Hematopoietic multipotent progenitor cell (in vitro differentiated cells): ENCODE results near the gene ELK4. TPM values are rescaled to one million over a fixed set of nuclear protein-coding genes. Genes with fewer than 3 reads are reported as not detected.
A peak's percentile ranks its signal among the peaks of the same experiment; 100 is the strongest.
"Not testable (repeated sequence)": the region's sequence is repeated elsewhere in the genome, so short reads cannot be mapped to it uniquely, and the experiment has no call there.

Source experiments
- DNase-seq, 3 donors: peaks; one replicate each; pipeline ENCODE4 v3.0.0-alpha.2; 2011 to 2015; ENCODE audit warnings: low read depth in 2 of 3, low spot score in 2 of 3
- total RNA-seq: library from RNA; depleted of rRNA; stranded (reverse); fragments of >200 nt; gene quantifications from one replicate; pipeline ENCODE4 v1.2.3, GENCODE V29; 2012

The ELK4 gene
- total RNA-seq, 1 donor, result 11.6 TPM

DNA sequence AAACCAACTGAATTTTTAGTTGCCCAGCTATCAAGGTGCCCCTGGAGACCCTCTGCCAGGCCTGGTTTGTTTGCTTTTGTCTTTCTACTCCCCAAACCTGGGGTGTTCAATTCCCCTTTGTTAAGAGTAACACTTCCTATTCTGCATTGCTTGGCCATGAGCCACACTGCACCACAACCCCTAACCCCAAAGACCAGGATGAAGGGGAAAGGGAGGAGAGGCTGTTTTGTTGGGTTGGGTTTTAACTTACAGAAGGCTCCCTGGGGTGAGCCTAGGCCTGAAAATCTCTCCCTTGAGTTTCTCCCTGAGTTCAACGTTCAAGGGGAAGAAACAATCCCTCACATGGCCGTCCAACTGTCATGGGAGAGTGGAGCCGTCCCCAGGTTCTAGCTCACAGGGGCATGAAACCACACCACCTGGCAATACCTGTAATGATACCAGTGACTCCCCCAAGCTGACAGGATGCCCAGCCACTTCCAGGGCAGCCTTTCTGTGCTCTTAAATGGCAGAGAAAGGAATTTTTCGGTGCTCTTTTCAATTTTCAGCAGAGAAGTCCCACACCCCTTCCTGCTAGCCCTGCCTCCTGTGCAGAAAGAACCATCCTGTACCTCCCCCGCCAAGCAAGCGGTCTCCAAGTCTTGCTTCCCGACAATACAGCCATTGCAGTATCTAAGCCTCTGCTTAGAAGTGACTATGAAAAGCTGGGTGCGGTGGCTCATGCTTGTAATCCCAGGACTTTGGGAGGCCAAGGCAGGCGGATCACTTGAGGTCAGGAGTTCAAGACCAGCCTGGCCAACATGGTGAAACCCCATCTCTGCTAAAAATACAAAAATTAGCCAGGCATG lies 33.6 kb upstream of the ELK4 start:
- no peak for DNase-seq

DNA sequence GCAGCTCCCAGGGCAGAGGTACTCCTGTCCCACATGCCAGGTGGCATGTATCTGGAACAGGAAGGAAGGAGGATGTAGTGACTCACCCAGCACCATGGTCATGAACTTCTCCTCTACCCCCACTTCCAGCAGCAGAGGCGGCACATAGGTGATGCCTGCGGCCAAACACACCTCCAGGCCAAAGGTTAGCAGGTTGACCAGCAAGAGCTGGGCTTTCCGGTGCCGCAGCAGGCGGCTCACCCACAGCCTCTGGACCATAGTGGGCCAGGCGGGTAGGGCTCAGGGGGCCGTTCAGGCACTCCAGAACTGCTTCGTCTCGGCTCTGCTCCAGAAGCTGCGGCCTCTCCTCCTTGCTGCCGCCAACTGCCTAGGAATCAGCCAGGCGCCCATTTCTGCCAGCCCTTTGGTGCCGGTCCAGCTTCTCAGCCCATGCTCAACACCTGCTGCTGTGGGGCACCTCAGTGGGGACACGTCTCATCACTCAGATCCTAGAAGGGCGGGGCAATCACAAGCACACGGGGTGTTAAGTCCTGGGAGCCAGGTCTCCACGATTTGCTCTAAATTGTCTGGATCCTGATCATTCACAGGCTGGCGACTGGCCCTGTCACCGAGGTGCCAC lies 32.7 kb upstream of the ELK4 start:
- DNase-seq, result no peak

DNA sequence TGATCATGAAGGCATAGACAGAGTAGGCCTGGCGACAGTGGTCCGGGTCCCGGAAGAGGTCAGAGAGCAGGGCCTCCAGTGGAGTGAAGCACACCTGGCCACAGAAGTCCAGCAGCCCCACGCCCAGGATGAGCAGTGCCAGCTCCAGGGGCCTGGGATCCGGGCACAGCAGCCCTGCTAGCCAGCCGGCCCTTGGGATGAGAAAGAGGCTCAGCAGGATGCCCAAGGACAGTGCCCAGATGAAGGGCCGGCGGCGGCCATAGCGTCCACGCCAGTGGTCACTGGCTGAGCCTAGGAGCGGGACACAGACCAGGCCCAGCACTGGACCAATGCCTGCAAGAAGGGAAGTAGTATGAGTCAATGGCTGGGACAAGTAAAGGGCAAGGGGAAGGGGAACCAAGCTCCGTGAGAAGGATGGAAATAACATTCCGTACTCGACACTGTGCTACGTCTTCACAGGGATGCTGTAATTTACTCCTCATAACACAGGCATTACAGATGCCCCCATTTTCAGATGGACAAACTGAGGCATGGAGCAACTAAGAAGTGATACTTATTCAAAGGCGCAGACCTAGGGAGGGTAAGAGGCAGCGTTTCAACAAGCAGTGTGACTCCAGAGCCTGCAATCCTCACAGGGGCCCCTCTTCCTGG lies 31.6 kb upstream of the ELK4 start:
- no peak for DNase-seq

DNA sequence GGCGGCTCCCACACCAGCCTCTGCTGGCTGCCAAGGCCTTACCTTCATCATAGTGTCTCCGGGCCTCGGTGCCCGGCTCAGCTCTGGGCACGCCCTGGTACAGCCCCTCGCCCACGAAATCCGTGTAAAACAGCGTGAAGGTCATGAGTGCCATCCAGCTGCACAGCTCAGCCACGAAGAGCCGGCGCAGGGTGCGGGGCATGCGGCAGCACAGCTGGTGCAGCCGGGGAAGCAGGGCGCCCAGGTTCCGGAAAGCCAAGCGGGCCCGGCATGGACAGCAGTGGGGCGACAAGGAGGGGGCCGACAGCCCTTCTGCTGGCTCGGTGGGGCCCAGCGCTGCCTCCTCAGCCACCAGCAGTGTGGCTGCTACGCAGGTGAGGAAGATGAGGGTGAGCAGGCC lies 31.0 kb upstream of the ELK4 start:
- no peak for DNase-seq

DNA sequence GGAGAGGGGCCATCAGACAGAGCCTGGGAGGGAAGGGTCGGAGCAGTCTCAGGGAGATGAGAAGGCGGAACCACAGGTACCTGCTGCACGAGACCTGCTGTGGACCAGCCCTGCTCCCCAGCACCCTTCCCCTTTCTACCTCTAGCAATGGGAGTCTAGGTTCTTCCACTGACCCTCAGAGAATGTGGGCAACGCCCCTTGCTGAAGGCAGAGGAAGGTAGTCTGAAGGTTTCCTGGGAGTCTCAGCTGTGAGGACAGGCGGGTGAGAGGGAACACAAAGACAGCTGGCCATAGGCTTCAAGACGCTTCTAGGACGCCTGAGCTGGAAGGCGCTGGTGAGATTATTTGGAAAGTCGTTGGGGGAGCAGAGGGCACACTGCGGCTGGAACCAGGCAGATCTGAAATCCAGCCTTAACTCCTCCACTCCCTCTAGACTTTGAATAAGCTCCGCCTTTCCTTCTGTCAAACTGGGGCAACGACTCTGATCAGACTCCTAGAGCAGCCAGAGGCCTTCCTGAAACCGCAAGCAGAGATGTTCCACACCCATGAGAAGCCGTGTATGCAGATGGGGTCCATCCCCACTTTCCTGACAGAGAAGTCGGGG lies 30.4 kb upstream of the ELK4 start:
- DNase-seq, result no peak

DNA sequence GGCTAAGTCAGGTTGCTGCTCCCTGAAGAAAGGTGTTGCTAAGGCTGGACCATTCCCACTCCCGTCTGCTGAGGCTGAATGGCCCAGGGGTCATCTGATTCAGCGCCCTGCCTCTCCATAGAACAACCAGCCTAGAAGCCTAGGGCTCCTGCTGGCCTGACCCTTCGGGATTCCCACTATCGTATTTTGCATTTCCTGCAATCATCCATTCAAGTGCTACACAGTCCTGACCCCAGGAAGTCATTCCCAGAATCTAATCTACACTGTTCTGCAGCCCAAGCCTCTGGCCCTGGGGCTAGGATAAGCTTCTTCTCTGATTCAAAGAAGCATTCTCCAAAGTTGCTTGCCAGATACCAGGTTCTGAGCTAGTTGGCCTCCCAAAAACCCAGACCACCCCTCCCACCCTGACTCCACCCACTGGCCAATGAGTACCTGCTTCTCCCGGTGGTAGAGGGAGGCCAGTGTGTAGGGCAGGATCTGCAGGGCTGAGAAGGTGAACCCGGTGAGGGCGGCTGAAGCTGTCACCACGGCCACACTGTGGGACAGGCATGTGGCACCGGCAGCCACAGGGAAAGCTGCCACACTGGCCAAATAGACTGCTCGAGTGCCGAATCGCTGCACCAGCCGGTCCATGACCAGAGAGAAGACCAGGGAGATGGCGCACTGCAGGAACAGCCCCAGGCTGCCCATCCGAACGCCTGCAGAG lies 29.8 kb upstream of the ELK4 start:
- no peak for DNase-seq

DNA sequence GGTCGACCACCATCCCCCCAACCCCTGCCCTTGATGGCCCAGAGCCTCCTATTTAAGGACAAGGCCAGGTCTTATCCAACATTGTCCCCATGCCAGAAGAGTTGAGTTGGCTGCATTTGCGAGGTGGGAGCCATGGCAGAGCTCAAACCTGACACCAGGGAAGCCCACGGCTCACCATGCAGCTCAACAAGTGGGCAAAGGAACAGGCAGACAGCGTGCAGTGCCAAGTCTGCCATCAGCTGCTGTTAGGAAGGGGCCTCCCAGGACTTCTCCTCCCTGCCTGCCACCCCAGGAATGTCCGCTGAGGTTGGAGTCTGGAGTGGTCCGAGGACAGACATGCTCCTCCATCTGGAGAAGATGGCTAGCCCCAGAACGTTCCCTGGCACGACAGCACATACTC lies 28.6 kb upstream of the ELK4 start:
- no peak for DNase-seq

DNA sequence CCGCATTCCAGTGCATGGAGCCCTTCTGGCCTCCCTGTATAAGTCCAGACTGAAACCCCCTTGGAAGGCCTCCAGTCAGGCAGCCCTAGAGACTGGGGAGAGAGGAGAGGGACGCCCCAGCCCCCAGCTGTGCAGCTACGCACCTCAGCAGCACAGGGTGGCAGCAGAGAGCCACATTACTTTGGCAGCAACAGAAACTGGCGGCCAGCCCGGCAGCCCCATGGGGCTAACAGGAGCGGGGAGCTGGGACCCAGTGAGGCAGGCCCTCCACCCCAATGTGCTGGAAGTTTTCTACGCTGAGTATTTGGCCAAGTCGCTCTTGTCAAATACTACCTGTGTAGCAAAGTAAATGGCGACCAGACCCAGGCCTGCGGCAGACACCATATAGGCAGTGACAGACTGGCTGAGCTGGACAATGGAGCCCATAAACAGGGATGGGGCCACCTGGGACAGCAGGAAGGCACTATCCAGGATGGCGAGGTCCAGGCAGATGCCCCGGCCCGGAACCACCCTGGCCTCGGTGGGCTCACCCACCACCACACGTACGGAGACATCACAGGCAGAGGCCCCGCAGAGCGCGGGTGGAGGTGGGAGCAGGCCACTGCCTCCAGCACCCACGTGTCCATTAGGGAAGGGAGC lies 27.3 kb upstream of the ELK4 start:
- peak; percentile 39 to 82 (median 71) for DNase-seq

DNA sequence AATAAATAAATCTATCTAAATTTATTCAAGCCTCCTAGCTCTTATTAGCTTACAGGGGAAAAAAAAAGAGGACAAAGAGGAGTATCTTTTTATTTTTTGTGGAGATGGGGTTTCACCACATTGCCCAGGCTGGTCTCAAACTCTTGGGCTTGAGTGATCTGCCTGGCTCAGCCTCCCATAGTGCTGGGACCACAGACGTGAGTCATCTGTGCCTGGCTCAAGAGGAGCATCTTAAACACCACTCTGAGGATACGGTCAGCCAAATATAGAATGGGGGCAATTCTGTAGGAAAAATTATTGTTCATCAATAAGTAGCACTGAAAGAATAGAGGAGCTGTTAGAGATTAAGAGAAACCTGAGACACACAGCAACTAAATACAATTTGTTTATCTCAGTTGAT lies 24.4 kb upstream of the ELK4 start:
- DNase-seq, result no peak

DNA sequence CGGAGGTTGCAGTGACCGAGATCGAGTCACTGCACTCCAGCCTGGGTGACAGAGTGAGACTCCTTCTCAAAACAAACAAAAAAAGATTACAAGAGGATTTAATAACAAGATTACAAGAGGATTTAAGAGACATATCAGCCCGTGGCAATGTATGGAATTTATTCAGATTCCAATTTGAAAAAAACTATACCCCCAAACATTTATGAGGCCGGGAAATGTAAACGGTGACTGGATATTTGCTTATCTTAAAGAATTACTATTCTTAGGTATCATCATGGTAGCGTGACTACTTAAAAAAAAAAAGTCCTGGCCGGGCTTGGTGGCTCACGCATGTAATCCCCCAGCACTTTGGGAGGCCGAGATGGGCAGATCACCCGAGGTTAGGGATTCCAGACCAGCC lies 21.2 kb upstream of the ELK4 start:
- DNase-seq, result no peak

DNA sequence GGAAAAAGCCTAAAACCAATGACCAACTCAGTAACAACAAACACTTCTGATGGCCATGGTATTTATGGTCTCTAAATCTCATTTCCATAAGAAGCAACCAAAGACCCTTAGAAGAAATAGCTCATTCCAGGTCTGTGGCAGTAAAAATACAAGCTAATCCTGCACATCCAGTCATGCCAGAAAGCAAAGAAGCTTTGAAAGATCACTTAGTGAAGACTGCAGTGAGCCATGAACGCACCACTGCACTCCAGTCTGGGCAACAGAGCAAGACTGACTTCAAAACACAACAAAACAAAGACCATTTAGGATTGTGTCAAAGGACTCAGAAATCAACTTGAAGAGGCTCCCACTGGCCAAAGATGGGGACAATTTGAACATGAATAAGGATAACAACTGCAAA lies 18.4 kb upstream of the ELK4 start:
- no peak for DNase-seq

DNA sequence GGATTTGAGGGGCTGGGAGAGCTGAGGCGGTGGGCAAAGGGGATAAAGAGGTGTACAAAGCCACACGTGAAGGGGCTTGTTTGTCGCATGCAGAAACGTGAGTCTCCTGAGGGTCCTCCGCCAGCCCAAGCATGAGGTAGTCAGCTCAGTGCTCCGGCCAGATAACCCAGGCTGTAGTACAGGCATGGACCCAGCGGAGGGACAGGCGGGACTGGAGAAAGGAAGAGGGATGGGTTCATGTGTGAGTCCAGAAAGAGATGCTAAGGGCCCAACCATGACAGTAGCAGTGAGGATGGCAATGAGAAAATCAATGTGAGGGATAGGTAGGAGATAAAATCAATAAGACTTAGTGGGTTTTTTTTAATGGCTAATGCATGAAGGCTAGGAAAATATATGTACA lies 13.7 kb upstream of the ELK4 start:
- DNase-seq, result no peak

DNA sequence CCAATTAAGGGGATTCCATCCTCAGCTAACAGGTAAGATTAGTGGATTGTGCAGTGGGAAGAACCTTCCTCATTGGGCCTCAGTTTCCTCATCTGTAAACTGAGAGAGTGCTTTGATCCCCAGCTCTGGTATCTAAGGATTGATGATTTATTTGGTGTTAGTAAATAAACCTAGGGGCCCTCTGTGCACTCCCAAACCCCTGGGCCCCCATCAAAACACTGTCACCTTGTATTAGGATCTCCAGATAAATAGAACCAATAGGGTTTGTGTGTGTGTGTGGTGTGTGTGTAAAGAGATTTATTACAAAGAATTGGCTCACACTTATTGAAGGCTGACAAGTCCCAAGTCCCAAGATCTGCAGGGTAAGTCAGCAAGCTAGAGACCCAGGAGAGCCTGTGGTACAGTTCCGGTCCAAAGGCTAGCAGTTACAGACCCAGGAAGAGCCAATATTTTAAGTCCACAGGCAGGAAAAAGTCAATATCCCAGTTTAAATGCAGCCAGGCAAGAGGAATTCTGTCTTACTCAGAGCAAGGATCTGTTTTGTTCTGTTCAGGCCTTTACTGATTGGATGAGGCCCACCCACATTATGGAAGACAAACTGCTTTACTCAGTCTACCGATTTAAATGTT lies 11.0 kb upstream of the ELK4 start:
- no peak for DNase-seq

DNA sequence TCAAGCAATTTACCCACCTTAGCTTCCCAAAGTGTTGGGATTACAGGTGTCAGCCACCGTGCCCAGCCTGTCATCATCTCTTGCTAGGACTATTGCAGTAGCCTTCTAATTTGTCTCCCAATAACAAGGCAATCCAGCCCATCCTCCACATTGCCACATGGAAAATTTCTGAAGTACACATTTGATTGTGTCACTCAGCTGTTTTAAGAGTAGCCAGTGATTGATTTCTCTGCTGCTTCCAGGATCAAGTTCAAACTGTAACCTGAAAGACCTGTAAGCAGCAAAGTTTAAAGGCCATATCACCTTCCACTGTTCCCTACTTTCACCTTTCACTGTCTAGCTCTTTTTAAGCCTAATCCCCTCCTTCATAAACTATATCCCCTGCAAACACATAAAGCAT lies 7.8 kb upstream of the ELK4 start:
- DNase-seq, result no peak

DNA sequence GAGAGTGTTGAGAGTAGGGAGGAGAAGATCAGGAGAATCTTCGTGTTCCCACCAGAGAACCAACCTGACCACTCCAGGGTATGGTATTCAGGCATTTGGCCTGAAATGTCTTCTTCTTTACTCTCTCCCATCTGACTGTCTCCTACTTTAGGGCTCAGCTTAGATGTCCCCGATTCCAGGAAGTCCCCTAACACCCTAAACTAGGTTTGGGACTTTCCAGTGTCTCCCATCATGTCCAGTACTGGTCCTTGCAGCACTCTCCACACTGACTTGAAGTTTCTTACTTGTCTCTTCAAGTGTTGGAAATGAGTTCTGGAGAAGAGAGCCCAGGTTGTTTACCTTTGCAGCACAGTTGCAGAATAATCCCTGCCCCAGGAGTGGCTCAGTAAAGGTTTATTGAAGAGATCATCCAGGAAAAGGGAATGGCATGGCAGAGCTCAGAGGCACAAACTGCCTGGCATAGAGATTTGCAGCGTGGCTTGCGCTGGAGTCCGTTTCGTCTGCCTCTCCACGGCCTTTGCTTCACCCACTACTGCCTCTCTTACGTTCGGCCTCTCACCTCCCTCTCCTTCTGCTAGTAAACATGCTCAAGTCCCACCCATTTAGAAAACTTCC lies 6.2 kb upstream of the ELK4 start:
- no peak for DNase-seq

DNA sequence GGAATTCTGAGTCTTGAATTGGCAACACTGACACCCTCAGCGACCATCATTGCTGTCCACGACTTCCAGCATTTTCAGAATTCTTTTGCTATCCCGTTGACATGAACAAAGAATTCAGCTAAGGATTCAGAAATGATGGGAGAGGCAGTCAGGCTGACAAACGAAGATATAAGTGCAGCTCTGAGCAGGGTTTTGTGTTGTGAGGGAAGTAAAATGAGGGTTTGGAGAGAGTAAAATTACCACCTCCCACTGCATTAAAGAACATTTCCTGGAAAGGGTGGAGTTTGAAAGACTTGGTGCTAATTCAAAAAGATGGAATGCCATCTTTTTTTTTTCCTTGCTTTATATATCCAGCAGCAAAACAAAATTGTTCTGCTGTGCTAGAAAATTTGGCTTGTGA lies 4.9 kb upstream of the ELK4 start:
- no peak for DNase-seq

DNA sequence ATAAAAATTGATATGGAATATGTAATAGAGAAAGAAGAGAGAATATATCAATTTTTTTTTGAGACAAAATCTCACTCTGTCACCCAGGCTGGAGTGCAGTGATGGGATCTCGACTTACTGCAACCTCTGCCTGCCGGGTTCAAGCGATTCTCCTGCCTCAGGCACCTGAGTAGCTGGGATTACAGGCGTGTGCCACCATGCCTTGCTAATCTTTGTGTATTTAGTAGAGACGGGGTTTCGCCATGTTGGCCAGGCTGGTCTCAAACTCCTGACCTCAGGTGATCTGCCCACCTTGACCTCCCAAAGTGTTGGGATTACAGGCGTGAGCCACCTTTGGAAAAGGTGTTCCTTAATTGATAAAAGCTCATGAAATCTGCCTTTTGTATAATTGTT lies 4.3 kb upstream of the ELK4 start:
- not testable (repeated sequence) for DNase-seq

DNA sequence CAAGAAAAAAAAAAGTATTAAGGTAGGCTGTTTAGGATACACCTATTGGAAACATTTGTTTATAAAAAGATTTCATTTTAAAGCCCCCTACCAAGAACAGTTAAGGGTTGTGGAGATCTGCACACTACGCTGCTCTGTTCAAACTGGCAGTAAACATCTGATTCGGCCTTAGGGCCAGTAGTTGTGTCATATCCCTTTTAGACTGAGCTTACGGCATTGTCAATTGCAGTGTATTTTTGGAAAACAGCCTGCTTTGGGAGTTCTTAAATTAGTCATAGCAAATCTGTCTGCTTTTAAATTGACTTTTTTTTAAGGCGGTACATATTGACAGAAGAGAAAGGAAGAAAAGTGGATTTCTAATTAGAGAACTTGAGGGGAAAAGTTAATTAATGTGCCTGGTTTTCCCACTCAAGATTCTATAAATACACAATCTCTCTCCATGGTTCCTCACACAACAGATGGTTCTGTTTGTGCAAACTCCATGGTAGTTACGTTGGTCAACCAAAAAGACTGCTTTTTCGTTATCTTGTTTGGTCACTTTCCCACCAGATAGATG lies 1.7 kb upstream of the ELK4 start:
- DNase-seq, result no peak

DNA sequence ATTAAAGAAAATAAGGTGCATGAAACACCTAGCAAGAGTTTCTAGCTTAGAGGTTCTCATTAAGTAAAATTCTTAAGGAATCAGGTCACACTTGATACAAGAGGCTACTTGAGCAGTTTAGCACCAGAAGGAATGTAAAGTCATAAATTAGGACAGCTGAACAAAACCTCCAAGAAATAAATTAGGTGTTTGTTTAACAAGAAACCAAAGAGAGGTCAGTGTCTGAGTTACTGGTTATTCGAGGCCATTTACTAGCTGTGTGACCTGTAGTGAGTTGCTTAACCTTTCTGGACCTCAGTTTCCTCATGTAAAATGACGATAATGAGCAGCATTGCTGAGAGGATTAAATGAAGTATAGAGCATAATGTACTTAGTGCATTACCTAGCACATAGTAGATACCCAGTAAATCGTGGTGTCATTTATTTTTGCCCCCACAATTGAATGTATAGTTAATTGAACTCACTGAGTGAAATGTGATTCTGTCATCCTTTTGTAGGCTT lies 908 bp upstream of the ELK4 start:
- no peak for DNase-seq
